Measurements from ENCODE around the gene SPTBN4.
A peak's percentile ranks its signal among the peaks of the same experiment; 100 is the strongest.
"Not testable (repeated sequence)": the region's sequence is repeated elsewhere in the genome, so short reads cannot be mapped to it uniquely, and the experiment has no call there.

Gene SPTBN4

GRCh38 chr19:40530091-40530901 is 63.5 kb downstream of the SPTBN4 start:
- no peak for DNase-seq (ENCODE audit: low read depth)

- no peak for DNase-seq (ENCODE audit: low read depth)
These were observed 66.7 kb downstream of the SPTBN4 start for GRCh38 chr19:40533508-40533907.

GRCh38 chr19:40534148-40534547 is 67.3 kb downstream of the SPTBN4 start:
- no peak for DNase-seq (ENCODE audit: low read depth)

DNA sequence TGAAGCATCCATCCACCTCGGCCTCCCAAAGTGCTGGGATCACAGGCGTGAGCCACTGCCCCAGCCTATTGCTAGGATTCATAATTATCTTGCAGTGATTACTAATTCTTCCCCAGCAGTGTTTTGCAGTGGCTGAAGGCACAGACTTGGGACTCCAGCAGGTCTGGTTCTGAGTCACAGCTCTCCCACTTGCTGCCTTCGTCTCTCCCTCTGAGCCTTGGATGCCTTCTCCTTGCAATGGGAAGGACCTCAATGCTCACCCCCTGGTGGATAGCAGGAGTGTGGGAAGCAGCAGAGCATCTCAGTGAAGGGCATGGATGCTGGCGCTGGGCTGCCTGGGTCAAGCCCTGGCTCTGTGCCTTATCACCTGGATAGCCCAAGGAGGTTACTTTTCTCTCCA is 72.3 kb downstream of the SPTBN4 start:
- no peak for DNase-seq (ENCODE audit: low read depth)

- DNase-seq (ENCODE audit: low read depth), result no peak
These were observed 75.5 kb downstream of the SPTBN4 start for GRCh38 chr19:40542202-40542859.

- no peak for DNase-seq (ENCODE audit: low read depth)
These were observed 76.3 kb downstream of the SPTBN4 start for GRCh38 chr19:40543029-40543597.

- not testable (repeated sequence) for DNase-seq (ENCODE audit: low read depth)
These were observed 79.5 kb downstream of the SPTBN4 start for GRCh38 chr19:40546153-40546841.

- DNase-seq (ENCODE audit: low read depth), result not testable (repeated sequence)
These were observed 80.4 kb downstream of the SPTBN4 start for GRCh38 chr19:40547190-40547589.

DNA sequence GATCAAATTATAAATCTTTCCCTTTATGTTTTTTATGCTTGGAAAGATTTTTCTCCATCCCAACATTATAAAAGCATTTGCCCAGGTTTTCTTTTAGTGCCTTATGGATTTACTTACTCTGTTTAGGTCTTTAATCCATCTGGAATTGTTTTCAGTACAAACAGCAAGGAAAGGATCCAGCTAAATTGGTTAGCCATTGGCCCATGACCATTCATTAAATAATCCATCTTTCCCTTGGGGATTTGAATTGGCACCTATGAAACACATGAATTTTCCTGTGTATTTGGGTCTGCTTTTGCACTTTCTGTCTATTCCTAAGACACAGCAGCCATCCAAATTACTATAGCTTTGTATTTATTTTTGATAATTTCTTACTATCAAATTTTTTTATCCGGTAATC is 81.0 kb downstream of the SPTBN4 start:
- DNase-seq (ENCODE audit: low read depth), result no peak

GRCh38 chr19:40549007-40549708 is 82.4 kb downstream of the SPTBN4 start:
- DNase-seq (ENCODE audit: low read depth), result peak; percentile 44

DNA sequence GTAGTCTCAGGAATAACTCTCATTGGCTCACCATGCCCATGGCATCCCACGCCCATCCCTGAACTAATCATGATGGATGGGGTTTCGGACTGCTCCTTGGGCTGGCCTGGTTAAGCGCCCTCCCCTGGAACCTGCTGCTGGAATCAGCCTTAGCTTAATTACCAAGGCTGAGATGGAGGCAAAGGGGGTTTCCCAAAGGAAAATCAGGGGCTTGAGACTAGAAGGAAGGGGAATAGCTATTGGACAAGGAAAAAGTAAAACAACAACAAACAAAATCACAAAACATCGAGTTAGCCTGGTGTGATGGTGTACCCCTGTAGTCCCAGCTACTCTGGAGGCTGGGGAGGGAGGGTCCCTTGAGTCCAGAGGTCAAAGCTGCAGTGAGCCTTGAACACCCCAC is 84.2 kb downstream of the SPTBN4 start:
- DNase-seq (ENCODE audit: low read depth), result no peak

DNA sequence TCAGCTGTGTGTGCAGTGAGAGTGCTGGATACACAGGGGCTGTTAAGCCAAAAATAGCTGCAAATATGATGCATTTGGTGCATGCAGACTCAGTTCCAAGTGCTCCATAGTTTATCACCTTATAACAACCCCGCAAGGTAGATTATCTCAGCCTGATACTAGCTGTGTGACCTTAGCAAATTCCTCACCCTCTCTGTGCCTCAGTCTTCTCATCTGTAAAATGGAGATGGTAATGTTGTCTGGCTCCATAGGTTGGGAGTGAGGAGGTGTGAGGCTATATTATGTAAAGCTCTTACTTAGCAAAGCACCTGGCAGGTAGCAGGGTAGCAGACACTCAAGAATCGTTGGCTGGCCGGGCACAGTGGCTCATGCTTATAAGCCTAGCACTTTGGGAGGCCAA is 86.0 kb downstream of the SPTBN4 start:
- DNase-seq (ENCODE audit: low read depth), result no peak

- no peak for DNase-seq (ENCODE audit: low read depth)
These were observed 87.4 kb downstream of the SPTBN4 start for GRCh38 chr19:40553885-40554857.

GRCh38 chr19:40555978-40556689 is 89.3 kb downstream of the SPTBN4 start:
- no peak for DNase-seq (ENCODE audit: low read depth)

- DNase-seq (ENCODE audit: low read depth), result no peak
These were observed 90.2 kb downstream of the SPTBN4 start for GRCh38 chr19:40556953-40557530.

GRCh38 chr19:40559394-40559793 is 92.6 kb downstream of the SPTBN4 start:
- DNase-seq (ENCODE audit: low read depth), result no peak

DNA sequence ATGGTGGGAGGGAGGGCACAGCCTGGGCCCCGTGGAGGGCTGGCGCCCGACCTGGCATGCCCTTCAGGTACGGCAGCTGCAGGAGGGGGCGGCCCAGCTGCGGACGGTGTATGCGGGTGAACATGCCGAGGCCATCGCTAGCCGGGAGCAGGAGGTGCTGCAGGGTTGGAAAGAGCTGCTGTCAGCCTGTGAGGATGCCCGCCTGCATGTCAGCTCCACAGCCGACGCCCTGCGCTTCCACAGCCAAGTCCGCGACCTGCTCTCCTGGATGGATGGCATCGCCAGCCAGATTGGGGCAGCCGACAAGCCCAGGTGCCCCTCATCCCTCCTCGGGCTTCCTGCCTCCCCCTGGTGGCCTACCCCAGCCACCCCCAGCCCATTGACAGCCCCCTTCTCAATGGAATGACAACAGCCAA is 93.3 kb downstream of the SPTBN4 start:
- no peak for DNase-seq (ENCODE audit: low read depth)

GRCh38 chr19:40561947-40562346 is 95.1 kb downstream of the SPTBN4 start:
- no peak for DNase-seq (ENCODE audit: low read depth)

GRCh38 chr19:40564535-40564934 is 97.7 kb downstream of the SPTBN4 start:
- DNase-seq (ENCODE audit: low read depth), result not testable (repeated sequence)

DNA sequence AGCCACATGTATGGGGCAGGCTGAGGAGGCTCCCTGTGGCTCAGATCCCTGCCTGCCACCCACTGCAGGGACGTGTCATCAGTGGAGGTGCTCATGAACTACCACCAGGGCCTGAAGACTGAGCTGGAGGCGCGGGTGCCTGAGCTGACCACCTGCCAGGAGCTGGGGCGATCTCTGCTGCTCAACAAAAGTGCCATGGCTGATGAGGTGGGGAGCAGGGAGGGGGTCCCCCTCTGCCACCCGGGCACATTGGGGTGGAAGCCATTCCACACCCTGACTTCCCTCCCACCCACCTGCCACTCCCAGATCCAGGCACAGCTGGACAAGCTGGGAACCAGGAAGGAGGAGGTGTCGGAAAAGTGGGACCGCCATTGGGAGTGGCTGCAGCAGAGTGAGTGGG is 98.6 kb downstream of the SPTBN4 start:
- no peak for DNase-seq (ENCODE audit: low read depth)

Measured in stimulated activated CD8-positive, alpha-beta memory T cell treated with anti-CD3 and anti-CD28 coated beads, Interleukin-7, amount 100 ng/mL, for 24 hours (primary cell).